Measurements from ENCODE around the gene NOD1. TPM values are rescaled to one million over a fixed set of nuclear protein-coding genes. Genes with fewer than 3 reads are reported as not detected.

The NOD1 gene
- total and polyA plus RNA-seq, 2 donors (not counting 1 experiment from before 2014, with no cell fraction given): 20.6 to 28.8 TPM

DNA sequence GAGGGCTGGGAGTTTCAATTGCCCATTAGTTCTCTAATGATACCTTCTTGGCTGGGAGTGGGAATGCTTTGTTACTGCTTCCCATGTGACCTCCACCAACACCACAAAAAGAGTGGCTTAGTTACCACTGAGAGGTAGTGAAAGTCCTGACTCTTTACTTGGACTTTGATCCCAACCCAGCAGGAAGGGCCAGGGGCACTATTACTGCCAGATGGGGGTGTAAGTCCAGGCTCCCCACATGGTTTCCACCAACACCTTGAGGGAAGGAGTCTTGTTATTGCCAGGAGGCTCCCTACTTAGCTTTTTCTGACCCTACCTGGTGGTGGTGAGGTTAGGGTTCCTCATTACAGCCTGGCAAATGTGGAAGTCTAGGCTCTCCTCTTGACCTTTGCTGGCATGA lies 14.6 kb upstream of the NOD1 start:
- Histone ChIP-seq H2AFZ (ENCODE audit: insufficient read depth, low read depth, low read length, poor library complexity, severe bottlenecking) (no peak overlapping the region), H3K4me3 (ENCODE audit: control extremely low read depth in 1 of 5, extremely low read depth in 1 of 5, insufficient read depth in 1 of 5, low read depth in 2 of 5, low read length in 4 of 5) (no peak overlapping the region), H3K4me2 (replicated peaks; ENCODE audit: low read depth, low read length, poor library complexity, severe bottlenecking) (no peak overlapping the region), H3K9ac (ENCODE audit: low read length) (no peak overlapping the region), H3K79me2 (ENCODE audit: control insufficient read depth, insufficient read depth, low read length) (no peaks in the 10 kb centered on the region), H3K4me1 (ENCODE audit: control insufficient read depth in 2 of 2, insufficient read depth in 2 of 2, low read length in 2 of 2) (no peaks in the 10 kb centered on the region), H4K20me1 (ENCODE audit: control insufficient read depth, insufficient read depth, low read length, poor library complexity, severe bottlenecking) (no peaks in the 10 kb centered on the region), H3K36me3 (replicated peaks in 1 of 2; ENCODE audit: control extremely low read depth in 1 of 2, control insufficient read depth in 1 of 2, extremely low read depth in 1 of 2, insufficient read depth in 2 of 2, low read length in 1 of 2) (peaks cover 6 to 8% of the 10 kb centered on the region in 2 experiments), H3K9me3 (ENCODE audit: control extremely low read depth in 1 of 3, control insufficient read depth in 2 of 3, insufficient read depth in 1 of 3, low read length in 2 of 3) (peaks cover 0 to 4% (median 4%) of the 10 kb centered on the region in 3 donors), H3K27me3 (replicated peaks in 1 of 4; ENCODE audit: control extremely low read depth in 1 of 4, control insufficient read depth in 3 of 4, insufficient read depth in 4 of 4, low read length in 3 of 4) (no peaks in the 10 kb centered on the region), H3K27ac (ENCODE audit: low read length in 2 of 2) (no peak overlapping the region)
- H3K27me3 Mint-ChIP-seq: peaks cover 4% of the 10 kb centered on the region
- no peaks in the 10 kb centered on the region for H3K4me1 Mint-ChIP-seq
- no peak for TF ChIP-seq EZH2 (IDR thresholded peaks at IDR 0.05; ENCODE audit: borderline replicate concordance, insufficient read depth, low read depth, low read length, poor library complexity, severe bottlenecking)
- TF ChIP-seq, protein P1, sequence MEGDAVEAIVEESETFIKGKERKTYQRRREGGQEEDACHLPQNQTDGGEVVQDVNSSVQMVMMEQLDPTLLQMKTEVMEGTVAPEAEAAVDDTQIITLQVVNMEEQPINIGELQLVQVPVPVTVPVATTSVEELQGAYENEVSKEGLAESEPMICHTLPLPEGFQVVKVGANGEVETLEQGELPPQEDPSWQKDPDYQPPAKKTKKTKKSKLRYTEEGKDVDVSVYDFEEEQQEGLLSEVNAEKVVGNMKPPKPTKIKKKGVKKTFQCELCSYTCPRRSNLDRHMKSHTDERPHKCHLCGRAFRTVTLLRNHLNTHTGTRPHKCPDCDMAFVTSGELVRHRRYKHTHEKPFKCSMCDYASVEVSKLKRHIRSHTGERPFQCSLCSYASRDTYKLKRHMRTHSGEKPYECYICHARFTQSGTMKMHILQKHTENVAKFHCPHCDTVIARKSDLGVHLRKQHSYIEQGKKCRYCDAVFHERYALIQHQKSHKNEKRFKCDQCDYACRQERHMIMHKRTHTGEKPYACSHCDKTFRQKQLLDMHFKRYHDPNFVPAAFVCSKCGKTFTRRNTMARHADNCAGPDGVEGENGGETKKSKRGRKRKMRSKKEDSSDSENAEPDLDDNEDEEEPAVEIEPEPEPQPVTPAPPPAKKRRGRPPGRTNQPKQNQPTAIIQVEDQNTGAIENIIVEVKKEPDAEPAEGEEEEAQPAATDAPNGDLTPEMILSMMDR (IDR thresholded peaks at IDR 0.05): no peak
- ChIA-PET CTCF (no interaction called here), POLR2A (no interaction called here)
- H3K27ac Mint-ChIP-seq: no peak overlapping the region
- no peaks in the 10 kb centered on the region for H3K9me3 Mint-ChIP-seq (ENCODE audit: insufficient read depth)
- intact Hi-C loops (cut with micrococcal nuclease): no loop called here
- ATAC-seq (ENCODE audit: low read depth) (no peak), DNase-seq (no peak)
- no peak overlapping the region for H3K4me3 Mint-ChIP-seq

DNA sequence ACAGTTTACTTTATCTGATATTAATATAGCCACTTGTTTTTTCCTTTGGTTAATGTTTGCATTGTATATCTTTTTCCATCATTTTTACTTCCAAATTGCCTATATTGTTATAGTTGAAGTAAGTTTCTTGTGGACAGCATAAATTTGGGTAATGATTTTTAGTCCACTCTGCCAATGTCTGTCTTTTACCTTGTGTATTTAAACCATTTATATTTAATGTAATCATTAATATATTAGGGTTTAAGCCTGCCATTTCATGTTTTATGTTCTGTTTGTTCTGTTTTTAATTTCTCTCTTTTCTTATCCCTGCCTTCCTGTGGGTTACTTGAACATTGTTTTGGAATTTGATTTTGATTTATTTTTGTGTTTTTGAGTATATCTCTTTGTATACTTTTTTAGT lies 12.8 kb upstream of the NOD1 start:
- Mint-ChIP-seq H3K4me3 (no peak overlapping the region), H3K9me3 (ENCODE audit: insufficient read depth) (no peaks in the 10 kb centered on the region), H3K4me1 (no peaks in the 10 kb centered on the region), H3K27me3 (peaks cover 4% of the 10 kb centered on the region), H3K27ac (no peak overlapping the region)
- Histone ChIP-seq H3K4me3 (ENCODE audit: control extremely low read depth in 1 of 5, extremely low read depth in 1 of 5, insufficient read depth in 1 of 5, low read depth in 2 of 5, low read length in 4 of 5) (no peak overlapping the region), H3K9me3 (ENCODE audit: control extremely low read depth in 1 of 3, control insufficient read depth in 2 of 3, insufficient read depth in 1 of 3, low read length in 2 of 3) (peaks cover 0 to 4% (median 4%) of the 10 kb centered on the region in 3 donors), H3K9ac (ENCODE audit: low read length) (no peak overlapping the region), H3K36me3 (replicated peaks in 1 of 2; ENCODE audit: control extremely low read depth in 1 of 2, control insufficient read depth in 1 of 2, extremely low read depth in 1 of 2, insufficient read depth in 2 of 2, low read length in 1 of 2) (peaks cover 2 to 5% of the 10 kb centered on the region in 2 experiments), H3K4me1 (ENCODE audit: control insufficient read depth in 2 of 2, insufficient read depth in 2 of 2, low read length in 2 of 2) (no peaks in the 10 kb centered on the region), H3K4me2 (replicated peaks; ENCODE audit: low read depth, low read length, poor library complexity, severe bottlenecking) (no peak overlapping the region), H4K20me1 (ENCODE audit: control insufficient read depth, insufficient read depth, low read length, poor library complexity, severe bottlenecking) (no peaks in the 10 kb centered on the region), H3K27me3 (replicated peaks in 1 of 4; ENCODE audit: control extremely low read depth in 1 of 4, control insufficient read depth in 3 of 4, insufficient read depth in 4 of 4, low read length in 3 of 4) (no peaks in the 10 kb centered on the region), H3K79me2 (ENCODE audit: control insufficient read depth, insufficient read depth, low read length) (no peaks in the 10 kb centered on the region), H3K27ac (ENCODE audit: low read length in 2 of 2) (no peak overlapping the region), H2AFZ (ENCODE audit: insufficient read depth, low read depth, low read length, poor library complexity, severe bottlenecking) (no peak overlapping the region)
- no peak for DNase-seq
- CTCF ChIA-PET: no interaction called here
- TF ChIP-seq, protein P1 (IDR thresholded peaks at IDR 0.05): no peak
- no peak for TF ChIP-seq EZH2 (IDR thresholded peaks at IDR 0.05; ENCODE audit: borderline replicate concordance, insufficient read depth, low read depth, low read length, poor library complexity, severe bottlenecking)
- intact Hi-C loops (cut with micrococcal nuclease): no loop called here
- POLR2A ChIA-PET: no interaction called here
- no peak for ATAC-seq (ENCODE audit: low read depth)
